OCI-LY7 (cell line): ENCODE measurements around the gene STXBP5.

Experiments used
- CTCF ChIP-seq: fragments of 200-600 bp; sonication (generic); conservative IDR thresholded peaks from 2 replicates; pipeline ENCODE4 v1.5.1; 2014; ENCODE audit warnings: mild to moderate bottlenecking, antibody characterized with exemption, low read length, moderate library complexity, mixed read lengths
- EZH2phosphoT487 ChIP-seq: fragments of 200-600 bp; sonication (generic); IDR thresholded peaks from 2 replicates; pipeline ENCODE4 v1.6.1; 2018; ENCODE audit warnings: low read depth, borderline replicate concordance, mild to moderate bottlenecking, mixed run types, antibody characterized with exemption, low read length, moderate library complexity, mixed read lengths

- no peak for TF ChIP-seq CTCF
- TF ChIP-seq EZH2phosphoT487 = no peak
Observed at GRCh38 chr6:147311218-147311617, 107.0 kb downstream of the STXBP5 start.
